ENCODE measurements around the gene ARHGEF12. TPM values are rescaled to one million over a fixed set of nuclear protein-coding genes. Genes with fewer than 3 reads are reported as not detected.

ARHGEF12 gene
- total and polyA plus RNA-seq, 2 experiments from 2014 or later, result 9.0 to 38.9 TPM

DNA sequence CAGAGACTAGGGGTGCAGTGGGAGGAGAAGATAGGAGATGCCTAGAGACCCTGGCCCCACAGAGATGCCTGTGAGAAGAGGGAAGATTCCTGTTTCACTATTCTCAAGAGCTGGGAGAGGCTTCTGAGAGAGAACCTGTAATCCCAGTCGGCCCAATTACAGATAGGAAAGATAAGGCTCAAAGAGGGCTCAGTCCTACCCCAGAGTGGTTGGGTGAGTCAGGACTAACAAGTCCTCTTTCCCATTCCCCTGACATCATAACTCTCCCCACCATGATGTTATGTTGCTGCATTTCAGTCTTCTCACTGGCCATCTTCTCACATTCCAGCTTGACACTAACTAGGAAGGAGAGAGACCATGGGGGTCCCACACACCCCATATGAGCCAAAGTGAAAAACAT lies 17.9 kb downstream of the ARHGEF12 start:
- Histone ChIP-seq H3K4me1 (ENCODE audit: insufficient read depth) (no peaks in the 10 kb centered on the region), H3K27ac (ENCODE audit: low read depth) (no peak overlapping the region), H3K36me3 (ENCODE audit: insufficient read depth) (no peaks in the 10 kb centered on the region), H4K20me1 (replicated peaks; ENCODE audit: insufficient read depth) (no peaks in the 10 kb centered on the region; the same call in 1 of the 2 replicates), H3K27me3 (ENCODE audit: insufficient read depth) (no peaks in the 10 kb centered on the region), H3F3A (replicated peaks; ENCODE audit: low read depth) (no peaks in the 10 kb centered on the region), H3K4me3 (no peak overlapping the region), H3K79me2 (replicated peaks; ENCODE audit: insufficient read depth) (peaks cover 91% of the 10 kb centered on the region), H2AFZ (no peak overlapping the region), H3K9me2 (ENCODE audit: insufficient read depth) (peaks cover 8% of the 10 kb centered on the region; the same call in 1 of the 2 replicates), H3K4me2 (no peak overlapping the region)
- no peak; the same call in 2 of the 3 replicates for ATAC-seq
- Mint-ChIP-seq H3K4me3 (no peak overlapping the region), H3K36me3 (ENCODE audit: low read depth) (no peaks in the 10 kb centered on the region; the same call in 2 of the 3 replicates), H3K4me1 (peaks cover 25% of the 10 kb centered on the region), H3K27me3 (ENCODE audit: insufficient read depth, low read depth, poor library complexity) (peaks cover 2% of the 10 kb centered on the region), H3K9me3 (no peaks in the 10 kb centered on the region), H3K27ac (no peak overlapping the region)
- DNase-seq (ENCODE audit: low spot score), result no peak
- TF ChIP-seq STAT1 (IDR thresholded peaks at IDR 0.05; ENCODE audit: unreplicated experiment), result no peak
- TF ChIP-seq ZNF114 (CRISPR knock-in tag; IDR thresholded peaks at IDR 0.05), result no peak
- TF ChIP-seq EZH2 (IDR thresholded peaks at IDR 0.05; ENCODE audit: low read depth, unreplicated experiment), result no peak
- TF ChIP-seq, protein P1, sequence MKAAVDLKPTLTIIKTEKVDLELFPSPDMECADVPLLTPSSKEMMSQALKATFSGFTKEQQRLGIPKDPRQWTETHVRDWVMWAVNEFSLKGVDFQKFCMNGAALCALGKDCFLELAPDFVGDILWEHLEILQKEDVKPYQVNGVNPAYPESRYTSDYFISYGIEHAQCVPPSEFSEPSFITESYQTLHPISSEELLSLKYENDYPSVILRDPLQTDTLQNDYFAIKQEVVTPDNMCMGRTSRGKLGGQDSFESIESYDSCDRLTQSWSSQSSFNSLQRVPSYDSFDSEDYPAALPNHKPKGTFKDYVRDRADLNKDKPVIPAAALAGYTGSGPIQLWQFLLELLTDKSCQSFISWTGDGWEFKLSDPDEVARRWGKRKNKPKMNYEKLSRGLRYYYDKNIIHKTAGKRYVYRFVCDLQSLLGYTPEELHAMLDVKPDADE (IDR thresholded peaks at IDR 0.05), result no peak
- TF ChIP-seq CTCF (conservative IDR thresholded peaks at IDR 0.05; ENCODE audit: low read depth in 2 of 2), result no peak
- no peak for TF ChIP-seq ZNF462 (CRISPR knock-in tag; IDR thresholded peaks at IDR 0.05)
- TF ChIP-seq ZNF331 (CRISPR knock-in tag; IDR thresholded peaks at IDR 0.05; ENCODE audit: low read depth), result no peak
- no peak for TF ChIP-seq NANOG (IDR thresholded peaks at IDR 0.05; ENCODE audit: borderline replicate concordance)
- TF ChIP-seq POLR2AphosphoS5 (IDR thresholded peaks at IDR 0.05; ENCODE audit: low read depth), result no peak
- no peak for TF ChIP-seq REST (IDR thresholded peaks at IDR 0.05; ENCODE audit: unreplicated experiment)
- no peak for TF ChIP-seq CREB1 (CRISPR knock-in tag; IDR thresholded peaks at IDR 0.05; ENCODE audit: low read depth)
- TF ChIP-seq JUNB (IDR thresholded peaks at IDR 0.05; ENCODE audit: unreplicated experiment), result no peak
- TF ChIP-seq EZH2phosphoT487 (IDR thresholded peaks at IDR 0.05; ENCODE audit: unreplicated experiment), result no peak
